Panc1 (cell line): ENCODE data around the gene ZNF346.

ENCODE experiments used
- CTCF ChIP-seq: fragments of 450-650 bp; IDR thresholded peaks from 2 replicates; pipeline ENCODE4 v1.5.1; 2017; ENCODE audit warnings: mild to moderate bottlenecking
- POLR2AphosphoS5 ChIP-seq: IDR thresholded peaks from 2 replicates; pipeline ENCODE4 v1.6.1; 2012; ENCODE audit warnings: mild to moderate bottlenecking, low read depth, low read length, moderate library complexity
- SIN3A ChIP-seq: IDR thresholded peaks from 2 replicates; pipeline ENCODE4 v1.6.1; 2012; ENCODE audit warnings: low read depth, mild to moderate bottlenecking, low read length, moderate library complexity, borderline replicate concordance; ENCODE audit not compliant: insufficient read depth
- TCF7L2 ChIP-seq: IDR thresholded peaks from 2 replicates; pipeline ENCODE4 v1.6.1; 2011; ENCODE audit warnings: mild to moderate bottlenecking, low read depth, low read length, inconsistent platforms

- TF ChIP-seq CTCF, result no peak
- TF ChIP-seq SIN3A, result no peak
- no peak for TF ChIP-seq TCF7L2
- TF ChIP-seq POLR2AphosphoS5, result no peak
These were observed 26.4 kb upstream of the ZNF346 start for GRCh38 chr5:176995896-176996767.
